HL-60 (cell line): Measurements from ENCODE around the gene C1orf210.

Experiments used
- CTCF ChIP-seq: IDR thresholded peaks from one replicate; pipeline ENCODE4 v1.5.1; 2011; ENCODE audit warnings: low read length, control low read depth, inconsistent platforms; ENCODE audit not compliant: insufficient read depth
- POLR2AphosphoS5 ChIP-seq: IDR thresholded peaks from 2 replicates; pipeline ENCODE4 v1.6.1; 2012; ENCODE audit warnings: low read depth
- REST ChIP-seq: IDR thresholded peaks from 2 replicates; pipeline ENCODE4 v1.6.1; 2012; ENCODE audit warnings: low read depth; ENCODE audit not compliant: insufficient replicate concordance
- SPI1 ChIP-seq: IDR thresholded peaks from 2 replicates; pipeline ENCODE4 v1.6.1; 2012; ENCODE audit warnings: low read depth, mild to moderate bottlenecking, borderline replicate concordance

- TF ChIP-seq CTCF (no peak), SPI1 (no peak; the same call in 1 of the 2 replicates), REST (no peak), POLR2AphosphoS5 (peak; percentile 36; the same call in 1 of the 2 replicates)
Observed at GRCh38 chr1:43274125-43274803, 11.1 kb downstream of the C1orf210 start.
